GM21786 (cell line): ENCODE measurements around the gene CD248.
A peak's percentile ranks its signal among the peaks of the same experiment; 100 is the strongest.

Experiments used
- ATAC-seq: cut with Tn5 transposase; IDR thresholded peaks from one replicate; pipeline ENCODE4 v1.9.1; 2021; ENCODE audit not compliant: unreplicated experiment

CD248 gene

DNA sequence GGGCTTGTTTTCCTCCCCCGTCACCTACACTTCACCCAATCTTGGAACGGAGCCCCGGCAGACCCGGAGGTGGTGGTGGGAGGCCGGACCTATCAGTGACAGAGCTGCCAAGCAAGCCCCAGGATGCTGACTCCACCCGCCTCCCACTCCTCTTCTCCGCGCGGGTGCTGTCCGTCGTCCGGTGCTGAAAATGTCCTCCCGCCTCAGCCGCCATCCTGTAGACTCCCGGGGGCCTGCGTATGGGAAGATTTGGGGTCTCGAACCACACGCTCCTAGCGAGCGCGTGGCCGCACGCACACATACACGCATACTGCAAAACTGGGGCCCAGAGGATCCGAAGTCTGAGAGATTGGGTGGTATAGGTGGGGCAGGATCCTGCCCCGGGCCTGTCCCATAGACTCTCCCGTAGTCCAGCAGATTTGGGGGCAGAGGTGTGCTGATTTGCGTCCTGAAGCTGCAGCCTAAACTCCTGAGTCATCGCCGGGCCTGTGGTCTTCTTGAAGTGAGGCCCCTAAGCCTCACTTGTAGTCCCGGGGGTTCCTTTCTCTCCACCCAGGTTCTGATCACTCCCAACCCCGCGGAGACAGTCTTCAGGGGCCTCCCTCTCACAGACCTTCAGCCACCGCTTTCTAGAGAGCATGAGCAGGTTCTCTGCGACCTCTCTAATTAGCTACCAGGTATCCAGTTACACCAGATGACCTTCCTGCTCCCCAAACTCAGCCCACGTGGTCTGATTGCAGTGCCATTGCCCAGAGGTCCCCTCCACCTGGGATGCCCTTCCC lies 27.1 kb downstream of the CD248 start:
- ATAC-seq, result peak; percentile 31

DNA sequence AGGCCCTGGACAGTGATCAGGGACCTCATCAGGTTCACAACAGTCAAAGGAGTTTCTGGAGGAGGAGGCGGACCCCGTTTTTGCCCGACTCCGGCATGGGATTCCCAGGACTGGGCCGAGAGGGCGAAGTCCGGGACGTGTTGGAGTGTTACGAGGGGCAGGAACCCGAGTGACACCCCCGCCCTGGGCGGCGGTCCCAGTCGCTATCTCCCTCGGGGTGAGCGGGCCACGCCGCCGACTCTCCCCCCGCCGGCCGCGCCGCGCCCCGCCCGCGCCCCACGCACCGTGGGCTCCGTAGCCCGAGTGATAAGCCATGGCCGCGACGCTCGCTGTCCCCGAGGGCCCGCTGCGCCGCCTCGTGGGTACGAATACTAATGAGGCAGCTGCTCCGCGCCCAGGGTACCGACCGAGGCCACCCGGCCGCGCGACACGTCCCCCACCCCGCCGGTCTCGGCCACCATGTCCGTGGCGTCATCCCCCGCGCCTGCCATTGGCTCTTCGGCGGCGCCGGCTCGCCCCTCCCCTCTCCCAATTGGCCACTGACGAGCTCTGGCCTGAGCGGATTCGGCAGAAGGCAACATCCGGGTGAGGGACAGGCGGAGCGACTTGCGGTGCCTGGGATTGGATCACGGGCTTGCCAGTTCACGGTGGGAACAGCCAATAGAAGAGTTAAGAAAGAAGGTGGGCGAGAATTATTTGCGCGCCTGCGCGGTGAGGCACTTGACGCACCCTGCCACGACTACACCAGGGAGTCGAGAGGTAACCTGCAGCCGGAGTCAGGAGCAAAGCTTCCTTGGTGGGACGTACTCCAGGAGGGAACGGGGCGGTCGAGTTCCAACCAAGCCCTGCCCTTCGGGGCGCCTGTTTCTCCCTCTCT lies 27.9 kb downstream of the CD248 start, which contains the start of gene YIF1A:
Gene YIF1A, minus strand, starts transcription at position 473 of the 877 bp plus-strand sequence. Its CDS starts 158 bp downstream, at position 315.
- peak; percentile 95 for ATAC-seq

DNA sequence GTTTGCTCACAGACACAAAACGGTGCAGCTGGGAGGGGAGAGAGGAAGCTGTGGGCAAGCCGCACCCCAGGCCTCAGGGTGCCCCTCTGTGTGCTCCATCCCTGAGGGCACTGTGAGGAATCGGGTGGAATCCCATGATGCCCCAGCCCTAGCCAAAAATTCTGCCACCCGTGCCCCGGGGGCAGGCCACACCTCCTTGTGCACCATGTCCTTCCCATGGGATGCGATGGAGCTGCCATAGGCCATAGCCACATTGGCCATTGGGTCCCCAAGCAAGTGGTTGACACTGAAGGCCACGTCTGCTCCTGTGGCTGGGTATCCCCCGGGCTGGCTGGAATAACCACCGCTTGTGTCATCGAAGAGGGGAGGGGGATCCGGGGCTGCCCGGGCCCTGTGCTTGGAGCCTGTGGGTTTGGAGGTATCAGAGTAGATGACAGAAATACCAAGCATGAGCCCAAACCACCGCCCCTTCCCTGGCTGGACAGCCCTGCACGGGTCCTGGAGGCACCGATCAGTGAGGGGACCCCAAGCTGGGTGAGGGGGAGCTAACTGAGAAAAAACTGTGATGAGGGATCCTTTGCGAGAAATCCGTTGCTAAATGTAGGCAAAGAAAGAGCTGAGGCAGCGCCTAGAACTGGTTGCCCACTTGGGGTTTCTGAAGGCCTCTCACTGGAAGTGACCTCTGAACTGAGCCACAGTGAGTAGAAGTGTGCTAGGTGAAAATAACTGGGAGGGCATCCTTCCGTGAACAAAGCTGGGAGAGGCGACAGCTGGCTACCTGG lies 28.8 kb downstream of the CD248 start:
- ATAC-seq, result no peak

DNA sequence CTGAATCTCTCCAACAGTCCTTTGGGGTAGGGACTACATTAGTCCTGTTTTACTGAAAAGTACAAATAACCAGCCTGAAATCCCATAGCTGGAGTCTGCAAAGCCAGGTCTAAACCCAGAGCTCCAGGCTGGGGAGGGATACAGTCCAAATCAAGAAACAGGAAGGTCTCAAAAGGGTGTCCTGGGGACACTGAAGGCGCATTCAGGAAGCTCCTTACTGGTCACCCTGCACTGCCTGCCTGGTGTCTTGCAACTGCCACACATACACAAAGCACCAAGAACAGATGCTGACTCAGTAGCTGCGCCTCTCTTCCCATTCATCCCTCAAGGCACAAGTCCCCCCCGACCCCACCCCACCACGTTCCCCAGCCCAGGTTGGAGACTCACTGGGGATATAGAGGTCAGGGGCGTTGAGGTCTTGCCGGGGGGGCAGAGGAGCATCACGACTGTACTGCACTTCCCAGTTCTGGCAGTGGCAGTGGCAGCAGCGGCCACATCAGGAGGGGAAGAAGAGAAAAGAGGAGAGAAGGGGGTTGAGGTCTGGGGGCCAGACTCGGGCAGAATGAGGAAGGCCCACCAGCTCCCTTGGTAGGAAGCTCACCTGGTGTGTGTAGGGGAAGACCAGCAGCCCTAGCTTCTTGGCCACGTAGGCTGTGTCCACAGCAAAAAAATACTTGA lies 29.5 kb downstream of the CD248 start:
- ATAC-seq, result no peak

DNA sequence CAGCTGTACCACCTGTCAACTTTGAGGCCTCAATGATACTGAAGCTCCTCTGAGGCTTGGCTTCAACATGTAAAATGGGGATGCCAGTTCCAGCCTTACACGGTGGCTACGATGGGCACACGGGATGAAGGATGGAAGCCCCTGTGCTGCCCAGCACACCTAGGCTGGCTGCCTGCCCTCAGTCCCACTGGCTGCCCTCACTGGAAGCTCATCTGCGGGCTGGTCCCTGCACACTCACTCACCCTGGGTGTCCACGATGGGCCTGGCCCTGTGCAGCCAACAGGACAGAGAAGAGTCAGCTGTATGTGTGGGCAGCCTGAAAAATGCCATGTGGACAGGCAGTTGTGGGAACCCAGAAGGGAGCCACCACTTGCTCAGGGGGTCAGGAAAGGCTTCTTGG lies 30.1 kb downstream of the CD248 start:
- no peak for ATAC-seq

DNA sequence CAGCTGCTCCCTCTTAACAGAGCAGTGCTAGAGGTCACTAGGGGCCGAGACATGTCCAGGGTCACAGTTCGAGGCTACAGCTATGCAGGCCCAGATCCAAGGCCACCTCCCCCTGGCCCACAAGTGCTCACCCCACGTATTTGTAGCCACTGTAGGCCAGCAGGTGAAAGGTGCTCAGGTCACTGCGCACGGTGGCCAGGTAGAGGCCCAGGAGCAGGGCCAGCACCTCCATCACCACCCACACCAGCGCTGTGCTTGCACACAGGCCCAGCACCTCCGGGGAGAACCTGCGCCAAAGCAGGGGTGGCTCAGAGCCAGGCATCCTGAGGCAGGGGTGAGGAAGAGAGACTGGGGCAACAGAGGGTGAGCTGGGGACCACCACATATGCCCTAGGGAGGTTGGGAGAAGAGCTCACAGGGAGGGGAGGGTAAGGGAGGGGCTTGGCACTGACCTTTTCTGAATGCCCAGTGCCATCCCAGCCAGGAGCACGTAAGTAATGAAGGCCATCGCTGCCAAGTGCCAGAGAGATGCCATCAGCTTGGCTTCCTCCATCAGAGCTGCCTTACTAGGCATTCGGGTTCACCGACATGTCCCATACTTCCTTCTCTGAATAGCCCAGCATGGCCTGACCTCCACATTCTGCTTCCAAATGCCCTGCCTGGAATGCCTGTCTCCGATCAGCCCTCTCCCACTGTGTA lies 31.4 kb downstream of the CD248 start:
- no peak for ATAC-seq

DNA sequence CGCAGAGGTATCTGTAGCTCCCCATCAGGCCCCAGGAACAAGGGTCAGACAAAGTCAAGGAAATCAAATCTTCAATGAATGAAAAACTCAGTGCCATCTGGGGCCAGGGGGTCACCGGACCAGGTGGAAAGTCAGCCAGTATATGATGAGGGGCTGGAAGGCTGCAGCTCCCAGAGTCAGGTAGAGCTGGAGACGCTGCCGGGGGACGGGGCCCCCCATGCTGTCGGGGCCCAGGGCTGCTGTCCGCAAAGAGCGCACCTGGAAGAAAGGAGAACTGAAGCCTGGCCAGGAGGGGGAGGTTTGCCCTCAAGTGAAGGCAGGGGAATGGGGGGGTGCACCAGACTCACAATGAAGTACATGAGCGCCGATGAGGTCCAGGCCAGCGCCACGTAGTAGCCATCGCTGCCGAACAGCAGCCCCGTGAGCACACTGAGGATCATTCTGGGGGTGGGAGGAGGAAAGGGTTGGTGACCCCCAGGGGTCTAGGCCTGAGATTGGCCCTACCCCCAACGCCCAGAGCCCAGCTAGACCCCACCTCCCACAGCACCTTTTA lies 32.2 kb downstream of the CD248 start:
- no peak for ATAC-seq

DNA sequence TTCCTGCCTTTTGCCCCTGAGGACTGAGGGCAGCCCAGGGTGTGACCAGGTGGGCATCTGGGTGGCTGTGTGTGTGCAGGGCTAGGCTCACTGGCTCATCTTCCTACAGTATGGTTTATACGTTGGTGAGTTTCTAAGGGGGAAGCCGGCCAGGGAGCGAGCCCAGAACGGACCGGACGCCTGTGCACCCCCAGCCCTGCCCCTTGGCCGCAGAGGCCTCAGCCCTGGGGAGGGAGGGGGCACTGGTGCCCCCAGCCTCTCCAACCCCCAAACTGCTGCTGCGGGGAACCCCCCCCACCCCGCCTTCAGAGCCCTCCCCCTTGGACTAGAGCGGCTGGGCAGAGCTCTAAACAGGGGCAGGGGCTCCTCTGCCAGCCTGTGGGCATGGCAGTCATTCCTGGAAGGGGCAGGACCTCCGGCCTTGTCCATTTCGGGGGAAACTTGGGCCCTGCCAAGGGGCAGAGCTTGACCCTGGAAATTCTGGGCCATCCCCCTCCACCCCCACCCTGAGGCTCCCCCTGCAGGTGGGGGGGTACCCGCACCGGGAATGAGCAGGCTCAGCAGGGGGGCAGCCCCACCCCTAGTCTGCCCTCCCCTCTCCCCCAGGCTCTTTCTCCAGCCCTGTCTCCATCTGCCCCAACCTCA lies 33.3 kb downstream of the CD248 start:
- no peak for ATAC-seq

DNA sequence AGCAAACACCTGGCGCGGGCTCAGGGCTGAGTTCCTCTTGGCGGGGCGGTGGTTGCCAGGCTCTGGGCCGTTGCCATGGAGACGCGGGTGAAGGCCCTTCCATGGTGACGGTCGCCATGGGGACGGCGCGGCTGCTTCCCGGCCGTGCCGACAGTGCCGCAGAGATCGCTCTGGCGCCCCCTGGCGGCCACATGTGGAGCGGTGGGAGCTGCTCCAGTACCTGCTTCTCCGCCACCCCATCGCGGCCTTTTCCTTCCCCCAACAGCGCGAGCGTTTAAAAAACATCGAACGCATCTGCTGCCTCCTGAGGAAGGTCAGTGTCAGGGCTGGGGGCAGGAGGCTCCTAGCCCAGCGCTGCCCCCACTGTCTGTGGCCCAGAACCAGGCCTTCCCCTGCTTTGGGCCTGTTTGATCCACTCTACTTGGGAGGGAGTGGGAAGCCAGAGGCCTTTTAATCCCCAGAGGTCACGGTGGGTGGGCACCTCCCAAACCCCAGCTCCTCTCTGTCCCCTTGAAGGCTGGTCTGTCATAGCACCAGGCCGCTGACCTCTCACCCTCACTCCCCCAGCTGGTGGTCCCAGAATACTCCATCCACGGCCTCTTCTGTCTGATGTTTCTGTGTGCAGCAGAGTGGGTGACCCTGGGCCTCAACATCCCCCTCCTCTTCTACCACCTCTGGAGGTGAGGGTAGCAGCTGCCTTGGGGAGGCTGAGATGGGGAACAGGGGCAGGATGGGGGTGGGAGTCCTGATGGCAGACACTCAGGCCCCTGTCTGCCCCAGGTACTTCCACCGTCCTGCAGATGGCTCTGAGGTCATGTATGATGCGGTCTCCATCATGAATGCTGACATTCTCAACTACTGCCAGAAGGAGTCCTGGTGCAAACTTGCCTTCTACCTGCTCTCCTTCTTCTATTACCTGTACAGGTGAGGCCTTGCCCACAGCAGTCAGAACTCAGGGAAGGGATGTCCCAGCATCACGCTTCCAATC lies 34.1 kb downstream of the CD248 start:
- ATAC-seq, result peak; percentile 68

DNA sequence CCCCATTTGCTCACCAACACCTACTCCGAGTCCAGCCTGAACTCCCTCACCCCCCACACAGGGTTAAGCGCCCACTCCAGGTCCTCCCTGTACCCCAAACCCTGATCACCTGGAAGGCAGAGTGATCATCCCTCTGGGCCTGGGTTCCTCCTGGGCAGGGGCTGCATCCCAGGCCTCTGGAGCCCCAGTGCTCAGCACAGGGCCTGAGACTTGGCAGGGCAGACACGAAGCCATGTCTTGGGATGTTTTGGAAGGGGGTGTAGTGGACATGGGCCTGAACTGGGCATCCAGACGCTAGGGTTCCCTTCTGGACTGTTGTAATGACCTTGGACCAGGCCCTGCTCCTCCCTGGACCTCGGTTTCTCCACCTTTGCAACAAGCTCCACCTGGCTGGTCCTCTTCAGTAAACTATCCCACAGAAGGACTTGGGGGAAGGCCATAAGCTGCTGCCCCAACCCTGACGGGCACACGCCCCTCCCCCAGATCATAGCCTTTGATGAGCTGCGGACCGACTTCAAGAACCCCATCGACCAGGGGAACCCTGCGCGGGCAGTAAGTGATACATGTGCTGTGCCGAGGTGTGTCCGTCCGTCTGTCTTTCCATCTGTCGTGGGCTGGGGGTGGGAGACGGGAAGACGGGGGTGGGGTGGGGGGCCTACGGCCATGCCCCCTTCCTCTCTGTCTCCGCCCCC lies 34.9 kb downstream of the CD248 start:
- no peak for ATAC-seq

DNA sequence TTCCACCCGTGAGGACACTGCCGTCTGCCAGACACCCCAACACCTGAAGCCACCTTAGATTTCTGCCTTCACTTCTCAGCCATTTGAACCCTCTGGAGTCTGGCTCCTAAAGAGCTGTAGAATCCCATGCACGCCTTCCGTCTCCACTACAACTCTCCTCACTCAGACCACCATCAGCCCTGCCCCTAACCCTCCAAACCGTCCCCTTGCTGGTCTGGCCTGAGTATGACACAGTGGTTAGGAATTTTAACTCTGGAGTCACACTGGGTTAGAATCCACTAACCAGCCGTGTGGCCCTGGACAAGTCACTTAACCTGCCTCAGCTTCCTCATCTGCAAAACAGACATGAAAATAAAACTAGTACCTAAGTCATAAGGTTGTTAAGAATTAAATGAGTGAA lies 35.8 kb downstream of the CD248 start:
- ATAC-seq, result no peak

DNA sequence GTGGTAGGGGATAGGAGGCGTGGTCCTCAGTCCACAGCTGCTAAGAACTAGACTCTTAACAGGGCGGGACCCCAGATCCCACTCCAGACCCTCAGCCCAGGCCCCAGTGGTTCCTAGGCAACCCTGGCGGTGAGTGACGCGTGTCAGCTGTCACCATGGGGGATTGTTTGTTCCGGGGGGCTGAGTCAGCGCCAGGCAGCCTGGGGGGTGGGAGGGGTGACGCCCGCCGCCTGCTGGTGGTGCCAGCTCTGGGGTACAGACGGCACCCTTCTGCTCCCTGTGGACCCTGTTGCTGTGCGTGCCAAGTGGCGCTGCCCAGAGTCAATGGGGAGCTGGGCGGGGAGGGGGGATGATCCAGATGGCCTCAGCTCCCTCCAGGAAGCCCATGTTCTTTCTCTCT lies 36.4 kb downstream of the CD248 start:
- ATAC-seq, result no peak

DNA sequence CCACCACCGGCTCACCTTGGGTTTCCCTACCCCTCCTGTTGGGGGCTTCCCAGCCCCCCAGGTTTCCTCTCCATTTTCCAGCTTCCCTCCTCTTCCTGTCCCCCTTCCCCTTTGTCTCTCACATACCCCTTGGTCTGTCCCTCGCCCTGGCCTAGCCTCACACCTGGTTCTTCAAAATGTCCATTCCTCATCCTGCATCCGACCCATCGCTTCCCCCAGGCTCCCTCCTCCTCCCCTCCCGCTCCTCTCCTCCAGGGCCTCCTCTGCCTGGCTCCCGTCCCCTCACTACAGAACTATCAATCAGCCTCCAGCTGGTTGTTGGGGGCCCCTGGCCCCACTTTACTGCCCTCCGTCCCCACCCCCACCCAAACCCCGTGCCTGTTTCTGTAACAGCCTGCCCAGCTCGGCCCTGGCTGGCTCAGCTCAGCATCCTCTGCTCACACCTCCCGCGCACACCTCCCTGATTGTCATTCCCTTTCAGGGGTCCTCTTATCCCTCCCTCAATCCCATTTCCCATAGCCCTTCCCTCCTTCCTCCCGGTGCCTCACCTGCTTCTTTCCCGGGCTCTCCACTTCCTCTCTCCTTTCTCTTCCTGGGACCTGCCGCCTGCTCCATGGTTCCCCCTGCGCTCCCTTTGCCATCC lies 37.6 kb downstream of the CD248 start:
- ATAC-seq, result no peak

DNA sequence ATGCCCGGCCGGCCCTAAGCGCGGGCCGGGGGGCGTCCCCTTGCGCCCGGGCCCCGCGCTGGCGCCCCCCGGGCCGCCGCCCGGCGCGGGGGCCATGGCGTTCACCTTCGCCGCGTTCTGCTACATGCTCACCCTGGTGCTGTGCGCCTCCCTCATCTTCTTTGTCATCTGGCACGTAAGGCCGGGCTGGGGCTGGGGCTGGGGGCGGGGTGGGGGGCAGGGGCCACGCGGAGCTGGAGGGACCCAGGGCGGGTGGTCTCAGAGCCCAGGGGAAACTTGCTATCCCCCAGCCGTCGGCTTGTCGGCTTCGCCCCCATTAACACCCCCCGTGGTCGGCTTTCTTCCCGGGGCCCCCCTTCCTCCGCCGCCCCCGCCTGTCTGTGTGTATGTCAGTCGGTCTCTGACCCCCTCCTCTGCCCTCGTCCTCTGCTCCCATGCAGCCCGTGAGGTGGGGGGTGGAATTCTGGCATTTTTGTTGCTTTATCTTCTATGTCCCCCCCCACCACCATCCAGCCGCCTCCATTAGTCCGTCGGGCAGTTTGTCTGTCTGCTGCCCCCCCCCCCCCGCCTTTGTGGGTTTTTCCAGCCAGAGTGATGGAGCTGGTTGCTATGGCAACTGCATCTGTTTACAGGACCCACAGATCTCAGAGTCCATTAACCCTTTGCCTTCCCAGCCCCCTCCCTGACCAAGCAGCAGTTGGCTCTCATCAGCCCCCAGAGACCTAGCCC lies 38.3 kb downstream of the CD248 start:
- no peak for ATAC-seq

DNA sequence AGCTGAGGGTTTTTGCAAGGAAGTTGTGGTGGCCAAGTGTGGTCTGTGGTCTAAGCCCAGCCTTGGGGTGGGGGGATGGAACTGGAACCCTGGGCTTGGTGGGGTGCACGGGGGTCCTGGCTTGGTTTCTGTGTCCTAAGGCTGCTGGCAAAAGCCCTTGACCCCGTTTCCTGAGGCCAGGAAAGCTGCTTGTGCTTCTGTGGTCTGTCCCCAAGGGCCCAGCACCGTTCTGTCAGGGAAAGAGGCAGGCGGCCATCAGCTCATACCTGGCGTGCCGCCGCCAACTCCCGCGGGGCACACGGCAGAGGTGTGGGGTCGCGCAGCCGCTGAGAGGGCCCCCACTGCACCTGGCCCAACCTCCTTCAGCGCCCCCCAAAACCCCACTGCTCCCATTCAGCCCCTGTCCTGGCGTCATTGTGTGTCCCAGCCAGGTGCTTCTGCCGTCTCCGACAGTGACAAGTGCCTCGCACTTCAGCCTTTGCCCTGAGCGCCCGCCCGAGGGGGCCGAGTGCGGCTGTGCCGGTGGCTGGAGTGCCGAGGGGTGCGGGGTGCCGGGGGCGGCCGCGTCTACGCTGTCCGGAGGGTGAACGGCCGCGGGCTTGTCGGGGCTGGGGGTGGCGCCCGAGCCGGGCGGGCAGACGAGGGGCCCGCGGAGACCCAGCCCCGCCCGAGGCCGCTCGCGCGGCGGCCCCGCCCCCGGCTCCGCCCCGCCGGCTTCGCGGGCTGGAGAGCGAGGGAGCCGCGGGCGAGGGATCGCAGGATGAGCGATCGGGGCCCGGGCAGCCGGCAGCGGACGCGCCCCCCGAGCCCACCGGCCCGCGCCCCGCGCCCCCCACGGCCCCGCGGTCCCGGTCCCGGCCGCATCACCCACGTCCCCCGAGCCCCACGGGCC lies 39.1 kb downstream of the CD248 start, which contains the start of gene CNIH2:
Gene CNIH2, plus strand, starts transcription at position 705 of the 892 bp plus-strand sequence. CDS start 282 bp downstream, outside the sequence.
- ATAC-seq, result no peak
